ENCODE measurements around the gene TCTN3.

TCTN3 gene

DNA sequence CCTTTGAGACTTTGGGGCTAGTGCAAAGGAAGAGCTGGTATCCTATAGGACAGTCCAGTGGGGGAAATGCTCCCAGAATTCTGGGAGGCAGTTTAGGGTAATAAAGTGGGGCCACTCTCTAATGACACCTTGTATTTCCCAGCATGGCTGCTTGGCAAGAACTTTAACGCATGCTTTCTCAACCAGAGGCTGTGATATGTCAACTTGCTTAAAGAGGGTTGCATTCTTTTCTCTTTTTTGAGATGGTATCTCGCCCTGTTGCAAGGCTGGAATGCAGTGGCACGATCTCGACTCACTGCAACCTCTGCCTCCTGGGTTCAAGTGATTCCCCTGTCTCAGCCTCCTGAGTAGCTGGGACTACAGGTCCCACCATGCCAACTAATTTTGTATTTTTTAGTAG lies 75.6 kb downstream of the TCTN3 start:
- DNase-seq = no peak

DNA sequence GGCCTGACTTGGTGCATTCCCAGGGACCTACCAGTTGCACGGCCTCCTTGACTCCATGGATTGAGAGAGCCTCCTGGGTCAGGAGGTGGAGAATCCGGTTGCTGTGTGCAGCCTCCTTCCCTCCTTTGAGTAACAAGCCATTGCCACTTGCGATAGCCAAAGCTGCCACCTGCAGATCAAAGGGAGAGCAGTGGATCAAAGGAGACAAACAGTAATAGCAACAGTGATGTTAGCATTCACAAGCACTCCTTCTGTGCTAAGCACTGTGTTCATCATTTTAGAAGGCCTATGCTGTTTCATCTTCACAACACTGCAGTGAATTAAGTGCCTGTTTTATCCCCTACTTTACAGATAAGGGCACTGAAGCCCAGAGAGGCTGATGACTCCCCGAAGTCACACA lies 77.3 kb downstream of the TCTN3 start:
- DNase-seq = no peak

Data from activated CD4-positive, CD25-positive, alpha-beta regulatory T cell (primary cell).